Astrocyte of the spinal cord (primary cell): ENCODE results near the gene APBB2.
"Not testable (repeated sequence)": the region's sequence is repeated elsewhere in the genome, so short reads cannot be mapped to it uniquely, and the experiment has no call there.

Experiments
- DNase-seq: peaks from one replicate; pipeline ENCODE4 v3.0.0; 2011; ENCODE audit warnings: low read depth, low spot score
- H3K4me3 ChIP-seq: 2 replicates; pipeline ENCODE4 v1.5.1; 2011; ENCODE audit warnings: low read depth, mild to moderate bottlenecking, low read length, moderate library complexity
- CTCF ChIP-seq: IDR thresholded peaks from 2 replicates; pipeline ENCODE4 v1.5.1; 2012; ENCODE audit warnings: low read depth, mild to moderate bottlenecking, low read length, inconsistent platforms
- in situ Hi-C: cut with HindIII; loops from 2 replicates; pipeline ENCODE4 v1.10.0; 2017; ENCODE audit warnings: low sequenced_read_pairs

APBB2 gene

DNA sequence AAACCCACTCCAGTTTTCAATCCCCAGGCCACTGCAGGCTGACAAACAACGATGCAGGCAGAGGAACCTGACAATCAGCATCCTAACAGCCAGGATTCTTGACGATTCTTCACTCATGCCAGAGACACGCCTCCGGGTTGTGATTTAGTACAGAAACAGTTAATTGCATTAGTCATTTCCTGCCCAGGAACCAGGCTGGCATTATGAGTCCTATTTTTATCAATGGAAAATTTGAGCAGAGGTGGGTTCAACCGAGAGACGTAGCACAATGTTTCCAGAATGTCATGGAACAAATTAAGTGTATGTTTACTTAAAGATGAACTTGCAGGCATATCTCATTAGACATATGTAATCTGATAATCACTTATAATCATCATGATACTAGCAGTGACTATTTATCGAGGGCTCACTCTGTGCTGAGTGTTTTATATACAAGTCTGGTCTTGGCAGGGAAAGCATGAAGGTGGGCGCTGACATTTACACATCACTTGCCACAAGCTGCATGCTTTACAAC, 304.9 kb downstream of the APBB2 start:
- in situ Hi-C loops: no loop called here
- DNase-seq: peak; percentile 77
- TF ChIP-seq CTCF: no peak
- H3K4me3 ChIP-seq: no peak overlapping the region

GRCh38 chr4:40908702-40909362, 305.5 kb downstream of the APBB2 start:
- peak; percentile 76 for DNase-seq
- H3K4me3 ChIP-seq: no peak overlapping the region
- in situ Hi-C loops: no loop called here
- TF ChIP-seq CTCF: peak; percentile 90

DNA sequence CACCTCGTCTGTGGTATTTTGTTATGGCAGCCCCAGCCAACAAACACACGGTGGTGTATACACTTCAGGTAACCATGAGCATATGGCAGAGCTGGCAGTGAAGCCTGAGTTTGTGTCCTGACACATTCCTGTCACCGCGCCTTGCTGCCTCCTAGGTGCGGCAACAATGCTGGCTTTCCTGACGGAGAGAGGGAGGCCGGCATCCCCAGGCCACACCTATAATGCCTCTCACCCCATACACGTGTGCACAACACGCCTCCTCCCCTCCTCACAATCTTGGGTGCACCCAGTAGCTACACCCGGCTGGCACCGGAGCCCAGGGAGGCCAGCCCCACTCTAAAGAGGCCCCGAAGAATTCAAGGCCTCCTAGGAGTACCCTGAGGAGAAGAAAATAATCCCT, 306.0 kb downstream of the APBB2 start:
- DNase-seq: no peak
- in situ Hi-C loops: no loop called here
- no peak overlapping the region for H3K4me3 ChIP-seq
- no peak for TF ChIP-seq CTCF

- in situ Hi-C loops: no loop called here
- no peak for TF ChIP-seq CTCF
- H3K4me3 ChIP-seq: no peak overlapping the region
- DNase-seq: no peak
These were observed 308.9 kb downstream of the APBB2 start for GRCh38 chr4:40905414-40905813.

- in situ Hi-C loops, DNase-seq, H3K4me3 ChIP-seq: not testable (repeated sequence)
These were observed 313.8 kb downstream of the APBB2 start for GRCh38 chr4:40900531-40900930.

DNA sequence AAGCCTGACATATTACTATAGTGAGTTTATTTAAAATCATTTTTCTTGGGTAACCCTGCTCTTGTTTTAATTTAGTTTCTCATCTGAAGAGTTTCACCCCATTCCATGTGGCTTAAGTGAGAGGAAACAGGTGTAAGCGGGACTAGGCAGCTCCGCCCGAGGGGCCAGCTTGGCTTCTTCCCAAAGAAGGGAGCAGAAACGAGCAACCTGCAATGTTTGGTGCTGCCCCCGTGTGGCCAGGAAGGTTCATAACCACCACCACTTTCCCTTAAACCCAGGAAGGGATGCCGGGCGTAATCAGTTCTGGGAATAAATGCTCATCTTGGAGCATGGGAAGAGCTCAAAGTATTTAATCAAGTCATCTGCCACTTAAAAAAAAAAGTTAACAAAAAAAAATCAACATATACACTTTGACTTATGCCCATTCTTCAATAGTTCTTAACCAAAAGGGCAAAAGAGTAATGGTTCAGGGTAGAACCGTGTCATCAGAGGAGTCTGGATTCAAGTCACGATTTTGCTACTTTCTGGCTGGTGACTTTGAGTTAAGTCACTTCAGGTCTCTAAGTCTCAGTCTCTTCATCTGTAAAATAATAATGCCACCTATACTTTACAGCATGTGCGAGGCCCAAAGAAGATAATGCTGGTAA, 316.7 kb downstream of the APBB2 start:
- TF ChIP-seq CTCF: peak; percentile 84
- H3K4me3 ChIP-seq: no peak overlapping the region
- in situ Hi-C loops: no loop called here
- DNase-seq: peak; percentile 58

DNA sequence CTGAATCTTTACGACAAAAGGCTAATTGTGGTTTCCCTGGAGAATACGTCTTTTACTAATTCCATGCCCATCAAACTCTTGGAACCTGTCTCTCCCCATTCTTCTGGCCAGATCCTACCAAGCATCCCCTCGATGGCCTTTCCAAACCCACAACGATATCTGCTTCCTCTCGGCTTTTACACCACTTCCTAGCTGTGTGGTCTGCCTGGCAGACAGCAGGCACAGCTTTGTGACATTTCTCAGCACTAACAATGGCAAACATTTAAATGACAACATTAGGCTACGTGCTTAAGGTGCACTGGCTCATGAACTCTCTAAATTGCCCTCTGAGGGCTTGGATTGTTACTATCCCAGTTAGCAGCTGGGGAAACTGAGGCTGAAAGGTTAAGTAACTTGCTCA, 323.6 kb downstream of the APBB2 start:
- no peak overlapping the region for H3K4me3 ChIP-seq
- in situ Hi-C loops: no loop called here

More for the DNA sequence above, 323.6 kb downstream of the APBB2 start:
- TF ChIP-seq CTCF: no peak
- DNase-seq: no peak
